GM18526 (cell line): ENCODE measurements around the gene TSPAN16.

Experiments
- POLR2A ChIP-seq: IDR thresholded peaks from 3 replicates; pipeline ENCODE4 v1.6.1; 2011; ENCODE audit not compliant: insufficient read length; ENCODE audit errors: extremely low read depth

Gene TSPAN16

DNA sequence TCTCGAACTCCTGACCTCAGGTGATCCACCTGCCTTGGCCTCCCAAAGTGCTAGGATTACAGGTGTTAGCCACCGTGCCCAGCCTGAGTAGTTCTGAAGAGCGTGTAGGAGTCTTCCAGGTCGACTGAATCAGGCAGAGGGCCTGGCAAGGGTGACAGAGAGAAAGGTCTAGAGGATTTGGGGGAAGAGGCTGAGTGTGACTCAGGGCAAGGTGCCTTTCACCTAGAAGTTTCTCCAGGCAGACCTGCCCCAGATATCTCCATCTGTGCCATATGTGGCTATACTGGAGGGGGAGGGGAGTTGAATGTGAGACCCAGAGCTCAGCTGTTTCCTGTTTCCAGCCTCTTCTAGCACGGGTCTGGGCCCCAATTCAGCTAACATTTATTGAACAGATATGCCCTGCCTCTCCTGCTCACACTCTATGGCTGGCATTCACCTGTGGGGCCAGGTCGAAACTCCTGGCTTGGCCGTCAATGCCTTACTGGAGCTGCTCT, 51.6 kb downstream of the TSPAN16 start:
- no peak for TF ChIP-seq POLR2A

GRCh38 chr19:11349171-11349570, 53.2 kb downstream of the TSPAN16 start:
- TF ChIP-seq POLR2A: no peak

DNA sequence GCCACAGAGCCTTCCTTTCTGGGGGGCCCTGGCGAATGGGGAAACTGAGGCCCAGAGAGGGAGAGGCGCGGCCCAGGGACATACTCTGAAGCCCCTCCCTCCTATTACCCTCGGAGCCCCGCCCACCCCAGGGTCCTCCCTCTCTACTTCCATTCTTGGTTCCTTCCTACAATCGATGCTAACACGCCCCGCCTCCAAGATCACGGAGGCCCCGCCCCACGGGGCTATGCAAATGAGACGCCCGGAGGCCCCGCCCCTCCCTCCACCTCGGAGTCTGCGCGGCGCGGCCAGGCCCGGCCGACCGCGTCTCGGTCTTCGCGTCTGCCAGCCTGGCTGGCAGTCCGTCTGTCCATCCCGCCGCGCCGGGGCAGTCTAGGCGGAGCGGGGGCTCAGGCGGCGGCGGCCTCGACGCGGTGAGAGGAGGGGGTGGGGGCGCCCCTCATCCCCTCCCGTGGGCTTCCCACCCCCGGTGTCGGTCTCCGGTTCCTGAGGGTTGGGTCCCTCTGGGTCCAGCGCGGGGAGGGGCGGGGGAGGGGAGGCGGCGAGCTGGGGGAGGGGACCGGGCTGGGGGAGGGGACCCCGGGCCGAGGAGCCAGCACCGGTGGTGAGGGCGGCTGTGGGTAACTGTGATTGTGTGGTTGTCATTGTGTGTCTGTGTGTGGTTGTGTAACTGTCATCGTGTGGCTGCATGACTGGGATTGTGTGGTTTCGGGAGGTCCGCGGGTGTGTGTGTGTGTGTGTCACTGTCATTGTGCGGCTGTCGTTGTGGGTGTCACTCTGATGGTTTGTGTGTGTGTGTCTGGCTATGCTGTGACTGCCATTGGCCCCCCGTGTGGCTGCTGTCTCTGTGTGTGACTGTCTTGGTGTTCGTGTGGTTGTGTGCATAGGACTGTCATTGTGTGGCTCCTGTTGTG, 59.5 kb downstream of the TSPAN16 start, which contains the start of gene PLPPR2:
TSS of gene PLPPR2 (plus strand) at position 273 of the 914 bp plus-strand sequence. CDS start 2,242 bp downstream, outside the sequence.
- peak; percentile 30 for TF ChIP-seq POLR2A

GRCh38 chr19:11356074-11356397, 60.1 kb downstream of the TSPAN16 start:
- no peak for TF ChIP-seq POLR2A

DNA sequence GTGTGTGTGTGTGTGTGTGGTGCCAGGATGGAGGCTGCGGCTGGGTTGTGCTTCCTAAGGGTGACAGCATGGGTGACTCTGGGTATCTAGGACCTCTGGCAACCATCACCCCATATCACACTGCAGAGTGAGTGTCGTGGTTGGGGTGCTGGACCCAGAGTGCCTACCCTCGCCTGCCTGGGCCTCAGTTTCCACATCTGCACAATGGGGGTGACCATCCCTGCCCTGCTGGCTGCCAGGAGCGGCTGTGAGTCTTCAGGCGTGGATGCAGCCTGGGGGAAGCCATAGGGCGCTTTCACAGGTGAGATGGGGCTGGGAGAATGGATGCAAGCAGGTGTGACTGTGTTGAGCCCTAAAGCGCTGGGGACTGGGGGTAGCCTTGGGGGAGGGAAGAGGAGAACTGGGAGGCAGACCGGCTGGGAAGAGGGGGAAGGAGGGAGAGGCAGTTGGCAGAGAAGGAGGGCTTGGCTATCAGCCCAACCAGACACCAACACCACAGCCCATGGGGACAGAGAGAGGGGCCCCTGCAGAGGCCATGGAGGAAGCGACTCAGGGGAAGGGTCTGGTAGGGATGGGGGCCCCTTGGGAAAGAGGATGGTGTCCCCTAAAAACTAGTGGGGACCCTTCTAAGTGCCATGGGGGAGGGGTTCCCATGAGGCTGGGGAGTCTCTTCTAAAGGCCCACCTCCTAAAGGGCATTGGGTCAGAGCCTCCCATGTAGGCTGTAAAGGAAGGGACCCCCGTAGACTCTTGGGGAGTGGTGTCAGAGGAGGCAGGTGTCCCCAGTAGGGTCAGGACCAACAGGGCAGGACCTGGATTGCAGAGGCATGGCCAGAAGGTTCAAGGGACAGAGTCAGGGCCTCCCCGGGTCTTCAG, 61.0 kb downstream of the TSPAN16 start:
- no peak for TF ChIP-seq POLR2A

- TF ChIP-seq POLR2A: no peak
Measured at GRCh38 chr19:11359421-11359820, 63.5 kb downstream of the TSPAN16 start.

GRCh38 chr19:11361037-11361770, 65.2 kb downstream of the TSPAN16 start:
- no peak for TF ChIP-seq POLR2A

DNA sequence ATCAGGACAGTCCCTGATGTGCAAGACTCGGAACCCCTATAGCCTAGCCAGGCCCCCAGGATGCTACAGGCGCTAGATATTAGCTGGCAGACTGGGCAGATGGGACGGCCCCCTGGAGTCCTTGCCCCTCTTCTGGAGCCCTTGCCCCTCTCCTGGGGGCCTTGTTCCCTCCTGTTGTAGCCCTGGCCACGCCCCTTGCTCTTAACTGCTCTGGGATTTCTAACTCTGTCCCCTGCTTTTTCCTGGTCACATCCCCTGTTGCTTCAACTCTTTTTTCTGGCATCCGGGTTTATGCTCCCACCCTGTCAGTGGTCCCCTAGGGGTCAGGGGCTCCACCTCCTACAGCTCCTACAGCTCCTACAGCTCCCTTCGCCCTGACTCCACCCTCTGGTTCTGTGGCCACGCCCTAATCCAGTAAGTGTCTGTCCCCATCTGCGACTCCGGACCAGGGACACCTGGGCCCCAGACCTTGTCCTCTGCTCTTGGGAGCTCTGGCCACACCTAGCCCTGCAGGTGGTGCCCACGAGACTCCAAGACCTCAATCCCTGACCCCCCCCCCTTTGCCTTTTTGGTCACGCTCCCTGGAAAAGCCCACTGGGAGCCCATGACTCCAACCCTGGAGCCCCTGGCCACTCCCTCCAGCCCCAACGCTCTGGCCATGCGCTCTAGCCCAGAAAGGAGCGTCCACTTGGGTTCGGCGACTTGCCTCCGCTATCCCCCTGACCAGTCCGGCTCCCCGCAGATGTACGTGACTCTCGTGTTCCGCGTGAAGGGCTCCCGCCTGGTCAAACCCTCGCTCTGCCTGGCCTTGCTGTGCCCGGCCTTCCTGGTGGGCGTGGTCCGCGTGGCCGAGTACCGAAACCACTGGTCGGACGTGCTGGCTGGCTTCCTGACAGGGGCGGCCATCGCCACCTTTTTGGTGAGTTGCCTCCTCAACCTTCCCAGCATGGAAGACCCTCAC, 66.1 kb downstream of the TSPAN16 start:
- TF ChIP-seq POLR2A: no peak

DNA sequence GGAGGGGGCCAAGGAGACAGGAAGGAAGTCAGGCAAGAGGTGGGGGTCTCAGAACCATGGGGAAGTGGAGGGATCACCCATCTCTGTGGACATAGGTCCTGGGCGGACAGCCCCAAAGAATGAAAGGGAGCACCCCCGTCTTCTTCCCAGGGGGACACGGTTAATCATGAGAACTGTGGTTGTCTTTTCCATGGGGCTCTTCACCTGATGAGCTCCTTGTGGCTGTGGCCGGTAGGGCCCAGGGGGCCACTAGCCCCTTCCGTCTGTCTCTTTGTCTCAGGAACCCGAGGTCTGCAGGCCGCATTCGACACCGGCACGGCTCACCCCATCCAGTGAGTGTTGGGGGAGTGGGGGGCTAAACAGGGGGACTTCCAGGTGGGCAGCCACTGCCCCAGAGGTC, 67.9 kb downstream of the TSPAN16 start:
- TF ChIP-seq POLR2A: no peak

DNA sequence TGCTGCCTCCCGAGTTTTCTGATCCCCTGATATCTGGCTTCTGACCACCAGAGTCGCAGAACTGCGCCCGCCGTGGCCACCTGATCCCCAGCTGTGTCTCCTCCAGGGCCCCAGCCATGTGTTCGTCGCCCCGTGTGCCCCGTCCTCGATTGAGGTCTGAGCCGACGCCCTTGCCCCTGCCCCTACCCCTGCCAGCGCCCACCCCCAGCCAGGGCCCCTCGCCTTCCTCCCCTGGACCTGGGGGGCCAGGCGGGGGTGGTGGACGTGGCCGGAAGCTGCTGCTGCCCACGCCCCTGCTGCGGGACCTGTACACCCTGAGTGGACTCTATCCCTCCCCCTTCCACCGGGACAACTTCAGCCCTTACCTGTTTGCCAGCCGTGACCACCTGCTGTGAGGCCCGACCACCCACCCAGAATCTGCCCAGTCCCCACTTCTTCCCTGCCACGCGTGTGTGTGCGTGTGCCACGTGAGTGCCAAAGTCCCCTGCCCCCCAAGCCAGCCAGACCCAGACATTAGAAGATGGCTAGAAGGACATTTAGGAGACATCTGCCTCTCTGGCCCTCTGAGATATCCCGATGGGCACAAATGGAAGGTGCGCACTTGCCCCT, 68.4 kb downstream of the TSPAN16 start:
- TF ChIP-seq POLR2A: no peak

- TF ChIP-seq POLR2A: no peak
Measured at GRCh38 chr19:11364935-11365334, 69.0 kb downstream of the TSPAN16 start.
